HG03175 (cell line): ENCODE measurements around the gene DNAAF1.
"Not testable (repeated sequence)": the region's sequence is repeated elsewhere in the genome, so short reads cannot be mapped to it uniquely, and the experiment has no call there.

Experiments
- ATAC-seq: cut with Tn5 transposase; IDR thresholded peaks from one replicate; pipeline ENCODE4 v1.9.1; 2021; ENCODE audit warnings: mild to moderate bottlenecking, moderate library complexity; ENCODE audit not compliant: unreplicated experiment

The DNAAF1 gene

DNA sequence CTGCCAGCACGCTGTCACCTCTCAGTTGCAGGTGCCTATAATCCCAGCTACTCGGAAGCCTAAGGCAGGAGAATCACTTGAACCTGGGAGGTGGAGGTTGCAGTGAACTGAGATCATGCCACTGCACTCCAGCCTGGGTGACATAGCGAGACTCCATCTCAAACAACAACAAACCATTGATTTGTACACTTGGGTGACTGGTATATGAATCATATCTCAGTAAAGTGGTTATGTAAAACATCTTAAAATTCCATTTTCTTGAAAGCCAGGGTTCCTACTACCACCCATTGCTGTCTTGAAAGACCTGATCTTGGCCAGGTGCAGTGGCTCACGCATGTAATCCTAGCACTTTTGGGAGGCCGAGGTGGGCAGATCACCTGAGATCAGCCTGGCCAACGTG, 60.0 kb downstream of the DNAAF1 start:
- ATAC-seq: not testable (repeated sequence)

DNA sequence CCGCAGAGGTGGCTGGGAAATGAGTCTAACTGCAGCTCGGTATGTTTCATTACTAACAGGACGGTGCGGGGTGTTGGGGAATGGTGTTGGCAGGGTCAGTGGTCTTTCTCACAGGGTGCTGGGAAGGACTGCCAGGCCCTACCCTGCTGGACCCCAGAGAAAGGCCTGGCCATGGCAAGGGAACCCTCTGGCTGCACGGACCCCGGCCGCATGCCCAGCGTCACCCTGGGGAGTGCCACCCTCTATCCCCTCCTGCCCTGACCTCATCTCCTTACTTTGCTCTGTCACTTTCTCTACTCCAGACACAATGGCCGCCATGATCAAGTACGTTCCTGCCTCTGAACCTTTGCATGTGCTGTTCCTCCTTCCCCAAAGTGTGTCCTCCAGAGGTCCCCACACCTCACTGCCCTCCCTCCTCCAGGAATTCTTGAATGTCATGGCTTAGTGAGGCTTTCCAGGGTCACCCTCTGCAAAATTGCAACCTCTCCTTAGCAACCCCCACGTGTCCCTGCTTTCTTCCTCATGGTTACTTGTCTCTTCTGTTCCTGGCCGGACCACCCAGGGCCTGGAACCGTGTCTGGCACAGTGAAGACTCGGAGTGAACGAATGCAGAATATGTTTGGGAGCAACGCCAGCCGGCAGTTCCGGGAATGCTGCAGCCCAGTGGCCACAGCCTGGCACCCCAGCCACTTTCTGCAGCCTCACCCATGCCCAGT, 61.0 kb downstream of the DNAAF1 start:
- no peak for ATAC-seq

DNA sequence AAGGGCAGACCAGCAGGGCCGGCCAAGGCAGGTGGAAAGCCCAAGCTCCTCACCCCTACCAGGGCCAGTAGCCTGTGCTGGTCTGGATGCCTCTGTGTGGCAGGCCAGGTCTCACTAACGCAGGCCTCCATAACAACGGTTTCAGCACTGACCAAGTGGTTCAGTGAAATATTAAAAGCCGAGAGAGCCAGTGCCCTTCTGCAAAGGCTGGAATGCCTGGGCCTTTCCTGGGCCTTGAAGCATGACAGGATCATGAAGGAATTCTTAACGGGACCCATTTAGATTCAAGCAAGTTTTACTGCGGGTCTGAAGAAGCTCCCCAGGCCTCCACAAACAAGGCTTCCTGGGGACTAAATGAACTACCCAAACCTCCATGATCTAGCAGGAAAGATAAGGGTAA, 62.1 kb downstream of the DNAAF1 start:
- ATAC-seq: no peak

DNA sequence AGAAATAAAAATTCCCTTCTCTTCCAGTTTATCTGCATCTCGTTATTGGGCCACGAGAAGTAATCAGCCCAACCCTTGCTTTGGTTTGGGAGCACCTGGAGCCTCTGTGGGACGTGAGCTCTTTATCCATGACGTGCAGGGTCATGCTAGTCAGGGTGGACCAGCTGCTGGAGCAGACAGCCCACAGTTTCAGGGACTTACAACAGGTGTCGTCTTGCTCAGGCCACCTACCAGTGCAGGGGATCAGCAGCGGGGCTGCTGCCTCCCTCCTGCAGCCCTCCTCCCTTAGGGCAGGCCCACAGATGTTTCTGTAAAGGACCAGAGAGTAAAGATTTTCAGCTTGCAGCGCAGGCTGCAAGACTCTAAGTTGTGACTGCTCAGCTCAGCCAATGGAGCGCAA, 62.8 kb downstream of the DNAAF1 start:
- no peak for ATAC-seq

DNA sequence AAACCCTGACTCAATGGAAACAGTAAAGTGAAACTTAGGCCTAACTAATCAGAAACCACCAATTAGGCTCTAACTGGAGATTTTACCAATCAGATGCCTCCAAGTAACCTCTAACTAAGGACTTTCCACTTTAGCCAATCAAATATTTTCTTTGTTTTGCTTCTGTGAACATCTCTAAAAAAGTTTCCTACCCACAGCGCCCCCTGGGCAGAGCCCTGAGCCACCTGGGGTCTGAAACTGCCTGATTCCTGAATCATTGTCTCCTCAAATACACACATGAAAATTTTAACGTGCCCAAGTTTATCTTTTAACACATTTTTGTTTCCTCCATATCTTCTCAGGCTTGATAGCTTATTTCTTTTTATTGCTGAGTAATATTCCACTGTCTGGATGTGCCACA, 64.9 kb downstream of the DNAAF1 start:
- no peak for ATAC-seq

DNA sequence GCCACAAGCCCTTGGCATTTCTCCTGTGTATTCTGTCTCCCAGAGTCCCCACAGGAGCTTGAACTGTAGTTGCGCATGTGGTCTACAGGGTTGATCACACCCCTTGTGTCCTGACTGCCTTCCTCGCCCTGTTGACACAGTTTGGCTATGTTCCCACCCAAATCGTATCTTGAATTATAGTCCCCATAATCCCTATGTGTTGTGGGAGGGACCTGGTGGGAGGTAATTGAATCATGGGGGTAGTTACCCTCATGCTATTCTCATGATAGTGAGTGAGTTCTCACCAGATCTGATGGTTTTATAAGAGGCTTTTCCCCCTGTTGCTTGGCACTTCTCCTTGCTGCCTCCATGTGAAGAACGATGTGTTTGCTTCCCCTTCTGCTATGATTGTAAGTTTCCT, 67.0 kb downstream of the DNAAF1 start:
- ATAC-seq: no peak

DNA sequence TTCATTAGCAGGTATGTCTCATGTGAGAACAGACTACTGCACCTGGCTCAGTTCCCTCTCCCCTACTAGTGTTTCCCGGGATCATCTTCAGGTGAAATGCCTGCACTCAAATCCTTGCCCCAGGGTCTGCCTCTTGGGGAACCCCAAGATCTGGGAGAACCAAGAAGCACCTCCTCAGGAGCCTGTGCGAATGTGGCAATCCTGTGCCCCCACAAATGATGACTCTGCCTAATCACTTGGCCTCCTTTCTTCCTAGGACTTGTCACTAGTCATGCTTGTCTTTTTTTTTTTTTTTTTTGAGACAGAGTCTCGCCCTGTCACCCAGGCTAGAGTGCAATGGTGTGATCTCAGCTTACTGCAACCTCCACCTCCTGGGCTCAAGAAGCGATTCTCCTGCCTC, 67.5 kb downstream of the DNAAF1 start:
- no peak for ATAC-seq

DNA sequence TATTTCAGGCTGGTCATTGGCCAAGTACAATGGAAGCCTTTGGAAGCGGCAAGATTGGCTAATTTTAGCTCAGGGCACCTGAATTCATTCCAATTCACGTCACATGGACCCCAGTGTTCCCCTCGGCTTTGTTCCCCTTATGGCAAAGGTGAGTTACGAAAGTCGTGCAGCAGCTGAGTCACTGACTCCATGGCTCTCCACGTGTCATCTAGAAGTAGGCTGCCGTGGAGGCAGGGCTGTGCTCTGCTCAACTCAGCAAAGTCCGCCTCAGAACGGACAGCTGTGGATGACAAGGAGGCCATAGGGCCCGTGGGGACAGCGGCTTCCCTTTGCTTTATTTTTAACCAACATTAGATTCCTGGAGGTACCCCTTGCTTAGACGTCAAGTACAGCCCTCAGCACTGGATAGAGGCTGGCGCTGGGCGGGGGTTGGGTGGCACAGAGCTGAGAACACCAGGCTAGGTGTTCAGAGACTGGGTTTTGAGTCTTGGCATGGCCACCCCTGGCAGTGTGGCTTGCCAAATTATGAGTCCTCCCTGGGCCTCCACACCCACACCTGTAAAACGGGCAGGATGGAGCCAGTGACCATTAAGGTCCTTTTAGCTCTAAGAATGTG, 69.5 kb downstream of the DNAAF1 start:
- ATAC-seq: no peak

DNA sequence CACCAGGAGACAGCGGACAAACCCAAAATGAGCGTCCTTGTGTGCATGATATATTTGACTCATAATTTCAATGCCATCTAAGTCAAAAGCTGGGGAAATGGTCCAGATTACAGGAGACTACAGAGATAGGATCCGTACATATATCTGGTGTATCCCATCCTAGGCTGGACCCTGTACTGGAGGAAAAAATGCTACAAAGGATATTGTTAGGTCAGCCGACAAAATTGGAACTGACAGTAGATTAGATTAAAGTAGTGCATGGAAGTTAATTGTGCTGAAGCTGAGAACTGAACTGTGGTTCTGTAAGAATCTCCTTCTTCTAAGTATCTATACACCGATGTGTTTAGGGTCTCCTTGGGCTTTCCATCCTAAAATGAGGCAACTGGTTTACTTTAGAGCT, 70.4 kb downstream of the DNAAF1 start:
- ATAC-seq: no peak

DNA sequence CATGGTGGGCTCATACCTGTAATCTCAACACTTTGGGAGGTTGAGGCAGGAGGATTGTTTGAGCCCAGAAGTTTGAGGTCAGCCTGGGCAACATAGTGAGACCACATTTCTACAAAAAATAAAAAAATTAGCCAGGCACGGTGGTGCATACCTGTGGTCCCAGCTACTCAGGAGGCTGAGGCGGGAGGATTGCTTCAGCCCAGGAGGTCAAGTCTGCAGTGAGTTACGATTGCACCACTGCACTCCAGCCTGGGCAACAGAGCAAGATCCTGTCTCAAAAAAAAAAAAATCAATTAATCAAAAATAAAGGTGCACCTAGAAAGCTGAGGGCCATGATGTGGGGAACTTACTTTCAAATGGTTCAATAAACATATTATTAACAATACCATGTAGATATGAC, 71.0 kb downstream of the DNAAF1 start:
- ATAC-seq: not testable (repeated sequence)

DNA sequence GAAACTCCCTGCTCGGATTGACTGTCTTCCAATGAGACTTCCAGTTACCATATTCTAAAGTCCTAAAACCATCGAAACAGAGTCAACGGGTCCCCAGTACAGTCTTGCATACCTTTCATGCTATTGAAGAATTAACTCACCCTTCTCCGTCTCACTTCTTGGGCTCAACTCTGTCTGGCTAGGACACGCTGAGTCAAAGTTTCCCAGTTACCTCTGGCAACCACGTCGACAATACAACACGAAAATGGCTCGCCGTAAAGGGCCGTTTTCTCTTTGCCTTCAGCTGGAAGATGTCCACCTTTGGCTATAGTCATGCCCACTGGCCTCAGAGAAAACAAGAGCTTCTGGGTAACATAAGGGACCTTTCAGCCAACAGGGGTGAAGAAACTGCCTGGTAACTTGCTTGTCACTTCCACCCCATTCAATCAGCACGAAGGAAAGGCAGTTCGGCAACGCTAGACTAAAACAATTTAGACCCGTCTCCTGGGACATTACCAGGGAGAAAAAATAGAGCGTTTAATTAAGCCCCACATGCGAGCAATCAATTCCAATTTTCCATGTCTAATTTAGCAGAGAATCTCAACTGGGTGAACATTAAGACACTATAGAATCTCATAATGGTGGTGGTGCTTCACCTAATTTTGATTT, 73.2 kb downstream of the DNAAF1 start:
- ATAC-seq: no peak

DNA sequence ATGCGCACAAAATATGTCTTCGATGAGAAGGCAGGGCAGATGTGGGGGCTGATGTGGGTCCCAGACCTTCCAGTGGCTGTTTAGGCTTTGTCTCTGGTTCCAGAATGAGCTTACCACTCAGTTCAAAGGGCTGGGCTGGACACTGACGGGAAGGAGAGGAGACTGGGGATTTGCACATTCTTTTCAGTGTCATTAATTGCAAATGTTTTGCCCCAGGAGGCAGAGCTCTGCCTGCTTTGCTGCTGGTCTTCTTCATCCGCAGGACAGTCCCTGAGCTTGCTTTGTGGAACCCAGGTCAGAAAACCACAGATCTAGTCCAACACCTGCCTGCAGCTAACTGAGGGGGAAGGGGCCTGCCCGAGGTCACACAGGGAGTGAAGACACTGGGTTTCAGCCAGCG, 73.8 kb downstream of the DNAAF1 start:
- ATAC-seq: no peak

DNA sequence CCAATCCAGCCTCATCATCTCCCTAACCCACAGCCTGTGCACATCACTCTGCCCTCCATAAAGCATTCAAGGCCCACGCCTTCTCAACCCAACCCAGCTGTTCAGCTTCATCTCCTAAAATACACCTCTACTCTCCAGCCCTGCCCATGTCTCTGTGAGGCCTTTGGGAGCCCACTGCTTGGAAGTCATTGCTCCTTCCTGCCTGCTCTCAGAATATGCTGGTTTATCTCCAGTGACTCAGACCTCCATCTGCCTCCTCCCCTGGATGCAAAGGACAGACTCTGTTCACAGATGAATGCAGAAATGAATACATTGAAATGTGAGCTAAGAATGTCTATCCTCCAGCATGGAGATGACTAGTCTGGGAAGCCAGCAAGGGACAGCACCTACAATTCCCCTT, 75.7 kb downstream of the DNAAF1 start:
- ATAC-seq: no peak

DNA sequence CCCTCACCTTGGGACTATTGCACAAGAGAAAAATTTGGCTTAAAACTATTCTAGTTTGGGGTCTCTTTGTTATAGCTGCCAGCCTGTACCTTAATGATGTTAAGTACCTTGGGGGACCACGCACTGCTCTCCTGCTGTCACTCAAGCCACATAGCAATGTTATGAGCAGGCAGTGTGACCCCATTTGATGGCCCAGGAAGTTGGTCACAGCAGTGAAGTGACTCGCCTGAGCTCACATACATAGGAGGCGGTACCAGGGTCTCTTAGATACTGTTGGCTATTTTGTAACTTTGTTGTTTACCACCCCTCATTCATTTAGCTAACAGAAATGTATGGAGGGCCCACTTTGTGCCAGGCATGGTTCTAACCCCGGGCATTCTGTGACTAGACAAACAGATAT, 78.3 kb downstream of the DNAAF1 start:
- no peak for ATAC-seq

DNA sequence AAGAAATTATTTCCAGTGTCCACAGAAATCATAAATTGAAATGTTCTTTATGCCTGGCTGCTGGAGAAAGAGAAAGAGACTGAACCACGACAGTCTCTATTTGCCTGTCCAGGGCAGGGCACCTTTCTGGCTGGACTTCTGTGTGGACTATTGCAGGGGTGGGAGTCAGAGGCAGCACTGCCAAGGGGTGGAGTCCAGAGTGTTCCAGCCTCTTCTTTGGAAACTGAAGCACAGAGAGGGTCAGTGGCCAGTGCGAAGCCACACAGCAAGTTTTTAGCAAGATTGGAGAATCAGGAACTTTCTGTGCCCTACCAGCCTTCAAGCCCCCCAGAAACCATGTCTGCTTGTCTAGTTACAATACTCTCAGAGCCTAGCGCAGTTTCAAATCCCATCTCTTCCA, 79.4 kb downstream of the DNAAF1 start:
- ATAC-seq: no peak

DNA sequence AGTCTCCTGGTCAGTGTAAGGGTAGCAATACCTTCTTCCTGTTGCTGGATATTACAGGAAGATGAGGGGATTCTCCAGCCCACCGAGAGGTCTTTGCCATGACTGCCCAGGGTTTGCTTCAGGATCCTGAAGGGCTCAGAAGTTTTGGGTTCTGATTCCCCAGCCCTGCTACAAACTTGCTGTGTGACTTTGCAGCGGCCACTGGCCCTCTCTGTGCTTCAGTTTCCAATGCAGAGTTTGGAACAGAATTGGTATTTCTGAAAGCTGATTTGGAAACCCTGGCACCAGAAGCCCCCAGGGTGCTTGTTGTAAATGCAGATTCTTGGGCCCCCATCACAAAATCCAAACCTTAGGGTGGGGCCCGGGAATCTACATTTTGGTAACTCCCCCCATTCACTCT, 80.0 kb downstream of the DNAAF1 start:
- no peak for ATAC-seq

DNA sequence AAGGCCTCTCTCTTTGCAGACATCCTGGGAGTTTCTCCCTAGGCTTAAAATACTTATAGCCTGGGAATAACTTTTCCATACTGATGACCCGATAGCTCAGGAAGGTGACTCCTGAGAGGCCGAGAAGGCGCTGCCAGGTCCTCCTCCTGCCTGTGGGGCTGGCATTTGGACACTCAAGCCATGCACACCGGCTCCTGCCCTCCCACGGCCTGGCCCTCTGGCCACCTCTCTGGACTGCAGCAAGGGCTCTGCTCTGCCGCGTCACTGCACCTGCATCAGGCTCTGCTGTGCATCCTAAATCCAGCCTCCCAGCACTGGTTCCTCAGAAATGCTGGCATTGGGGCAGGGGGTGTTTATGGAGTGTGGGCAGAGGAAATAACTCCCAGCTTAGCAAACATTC, 80.5 kb downstream of the DNAAF1 start:
- no peak for ATAC-seq

DNA sequence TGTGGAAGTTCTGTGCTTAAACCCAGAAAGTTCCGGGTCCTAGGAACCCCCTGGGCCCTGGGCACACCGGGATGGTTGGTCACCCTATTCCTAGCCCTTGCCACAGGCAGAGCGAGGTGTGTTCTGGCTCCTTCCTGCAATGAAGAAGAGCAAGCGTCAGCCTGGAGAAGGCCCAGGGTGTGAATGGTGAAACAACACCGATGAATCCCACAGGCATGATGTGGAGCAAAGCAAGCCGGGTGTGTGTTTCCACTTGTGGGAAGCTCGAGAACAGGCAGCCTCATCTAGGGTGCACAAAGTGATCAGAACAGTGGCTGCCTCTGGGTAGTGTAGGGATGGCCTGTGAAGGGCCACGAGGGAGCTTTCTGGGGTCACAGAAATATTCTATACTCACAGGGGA, 80.9 kb downstream of the DNAAF1 start:
- ATAC-seq: no peak
